Airway epithelial cell (primary cell): Measurements from ENCODE around the gene IQCF2. TPM values are rescaled to one million over a fixed set of nuclear protein-coding genes. Genes with fewer than 3 reads are reported as not detected.

ENCODE experiments used
- total RNA-seq: library from RNA; depleted of rRNA; stranded (reverse); fragments of >200 nt; gene quantifications from 2 replicates; pipeline ENCODE4 v1.2.3, GENCODE V29; 2015

IQCF2 gene
- not detected in 2 replicates for total RNA-seq

GRCh38 chr3:51860703-51861665 lies at the start of gene IQCF2:
Gene IQCF2 (plus strand): TSS chr3:51861615. CDS start chr3:51861667, 52 bp downstream.

GRCh38 chr3:51875501-51875900 lies 14.1 kb downstream of the IQCF2 start, which contains the start of gene IQCF5:
Gene IQCF5 (minus strand): TSS chr3:51875601. CDS start chr3:51875531, 70 bp downstream.

Other genes starting within 250 kb of the IQCF2 start
- gene TEX264, start 190.4 kb upstream of the IQCF2 start, total RNA-seq: 44.7 and 57.6 TPM in 2 replicates
- not detected in 2 replicates for gene GRM2, start 154.5 kb upstream of the IQCF2 start, total RNA-seq
- gene IQCF6, start 82.4 kb upstream of the IQCF2 start, total RNA-seq: not detected in 2 replicates
- not detected in 2 replicates for gene IQCF5, start 14.0 kb downstream of the IQCF2 start, total RNA-seq
- not detected in 2 replicates for gene IQCF1, start 41.7 kb downstream of the IQCF2 start, total RNA-seq
- 26.7 and 30.0 TPM in 2 replicates for gene RRP9, start 80.3 kb downstream of the IQCF2 start, total RNA-seq
- 3.9 and 4.4 TPM in 2 replicates for gene PARP3, start 80.7 kb downstream of the IQCF2 start, total RNA-seq
- 0.23 TPM in 1 of 2 replicates, not detected in the other for gene GPR62, start 93.8 kb downstream of the IQCF2 start, total RNA-seq
- 52.3 and 62.6 TPM in 2 replicates for gene PCBP4, start 105.8 kb downstream of the IQCF2 start, total RNA-seq
- 31.7 and 41.3 TPM in 2 replicates for gene ABHD14B, start 112.4 kb downstream of the IQCF2 start, total RNA-seq
- 10.4 and 12.2 TPM in 2 replicates for gene ABHD14A, start 113.4 kb downstream of the IQCF2 start, total RNA-seq
- gene ACY1, start 121.9 kb downstream of the IQCF2 start, total RNA-seq: 109 and 115 TPM in 2 replicates
- 2,241 and 2,349 TPM in 2 replicates for gene RPL29, start 134.3 kb downstream of the IQCF2 start, total RNA-seq
- 66.7 and 107 TPM in 2 replicates for gene DUSP7, start 195.0 kb downstream of the IQCF2 start, total RNA-seq